GM19025 (cell line): Measurements from ENCODE around the gene TNXB.

Source experiments
- ATAC-seq: cut with Tn5 transposase; IDR thresholded peaks from one replicate; pipeline ENCODE4 v1.9.1; 2021; ENCODE audit warnings: mild to moderate bottlenecking, low read depth, moderate library complexity; ENCODE audit not compliant: unreplicated experiment

The TNXB gene

DNA sequence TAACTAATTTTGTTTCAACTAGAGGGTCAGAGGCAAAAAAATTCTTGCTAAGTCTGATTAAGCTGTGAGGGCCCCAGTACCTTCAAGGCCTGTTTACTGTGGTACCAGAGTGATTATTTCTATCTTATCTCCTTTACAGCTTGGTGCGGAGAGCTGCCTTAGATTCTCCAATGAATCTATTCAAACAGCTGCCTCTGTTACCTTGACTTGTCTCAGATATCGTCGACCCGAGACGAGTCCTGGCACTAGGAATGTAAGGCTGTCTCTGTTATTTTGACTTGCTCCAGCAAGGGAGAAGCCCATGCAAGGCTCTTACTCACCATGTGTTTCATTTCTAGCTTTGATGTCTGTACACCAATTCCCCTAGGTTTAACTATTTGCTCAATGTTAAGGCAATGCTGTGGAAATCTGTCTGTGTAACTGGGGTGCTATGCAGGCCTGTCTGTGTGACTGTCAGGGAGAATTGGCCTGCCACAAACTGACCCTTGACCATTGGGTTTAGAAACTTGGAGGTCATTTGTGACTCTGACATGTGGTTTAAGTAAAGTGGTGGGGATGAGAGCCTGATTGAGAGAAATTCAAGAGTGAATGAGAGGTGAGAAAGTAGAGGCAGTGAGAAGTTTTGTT is 31.4 kb upstream of the TNXB start:
- ATAC-seq, result no peak

DNA sequence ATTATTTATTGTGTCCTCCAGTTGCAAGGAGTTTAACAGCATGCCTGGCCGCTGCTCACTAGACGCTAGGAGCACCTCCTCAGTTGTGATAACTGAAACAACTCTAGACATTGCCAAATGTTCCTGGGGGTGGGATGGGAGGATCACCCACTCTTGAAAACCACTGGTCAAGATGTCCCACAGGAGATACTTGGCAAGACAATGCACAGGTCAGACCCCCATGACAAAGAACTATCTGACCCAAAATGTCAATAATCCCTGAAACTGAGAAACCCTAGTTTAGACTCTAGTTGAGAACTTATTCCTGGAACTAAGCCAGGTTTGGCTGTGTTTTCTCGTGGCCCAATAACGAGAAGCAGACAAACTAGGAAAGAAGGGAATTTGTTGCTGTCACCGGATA is 30.5 kb upstream of the TNXB start:
- no peak for ATAC-seq

DNA sequence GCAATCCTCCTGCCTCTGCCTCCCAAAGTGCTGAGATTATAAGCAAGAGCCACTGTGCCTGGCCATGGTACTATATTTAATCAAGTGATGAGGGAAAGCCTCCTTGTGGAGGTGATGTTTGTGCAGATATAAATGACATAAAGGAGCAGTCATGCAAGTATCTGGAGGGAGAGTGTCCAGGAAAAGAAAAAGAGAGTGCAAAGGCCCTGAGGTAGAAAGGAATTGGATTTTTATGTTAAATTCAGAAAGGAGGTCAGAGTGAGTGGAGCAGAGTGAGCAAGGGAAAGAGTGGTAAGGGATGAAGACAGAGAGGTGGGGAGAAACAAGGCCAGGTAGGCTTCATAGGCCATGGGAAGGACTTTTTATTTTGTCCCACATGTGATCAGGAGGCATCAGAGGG is 28.3 kb upstream of the TNXB start:
- no peak for ATAC-seq

DNA sequence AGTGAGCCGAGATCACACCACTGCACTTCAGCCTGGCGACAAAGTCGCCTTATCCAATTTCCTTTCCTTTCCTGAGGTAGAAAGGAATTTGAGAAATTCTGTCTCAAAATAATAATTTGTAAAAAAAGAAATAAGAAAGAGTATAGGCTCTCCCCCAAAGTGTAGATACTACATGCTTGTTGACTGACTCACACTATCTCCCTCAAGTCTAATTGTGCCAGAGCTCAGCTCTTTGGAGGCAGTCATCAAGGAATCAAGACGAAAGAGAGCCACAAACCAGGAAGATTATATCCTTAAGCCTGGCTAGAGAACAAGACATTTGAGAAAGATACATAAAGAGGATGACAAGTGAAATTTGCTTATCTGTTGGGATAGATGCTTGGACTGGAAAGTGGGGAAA is 24.6 kb upstream of the TNXB start:
- ATAC-seq, result no peak

DNA sequence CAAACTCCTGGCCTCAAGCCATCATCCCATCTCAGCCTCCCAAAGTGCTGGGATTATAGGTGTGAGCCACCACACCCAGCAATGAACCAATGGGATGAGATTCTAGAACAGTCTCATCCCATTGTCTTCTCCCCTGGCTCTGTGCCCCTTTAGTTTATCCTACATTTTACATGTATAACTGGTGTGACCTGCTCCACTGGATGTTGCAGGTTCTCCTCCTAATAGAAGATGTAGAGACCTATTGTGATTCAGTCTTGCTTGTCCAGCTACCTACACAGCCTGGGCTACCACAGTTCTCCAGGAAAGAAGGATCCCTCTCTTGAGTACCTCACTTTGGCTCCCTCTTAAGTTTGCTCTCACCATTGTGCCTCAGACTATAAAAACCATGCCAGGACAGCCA is 23.0 kb upstream of the TNXB start:
- ATAC-seq, result no peak

DNA sequence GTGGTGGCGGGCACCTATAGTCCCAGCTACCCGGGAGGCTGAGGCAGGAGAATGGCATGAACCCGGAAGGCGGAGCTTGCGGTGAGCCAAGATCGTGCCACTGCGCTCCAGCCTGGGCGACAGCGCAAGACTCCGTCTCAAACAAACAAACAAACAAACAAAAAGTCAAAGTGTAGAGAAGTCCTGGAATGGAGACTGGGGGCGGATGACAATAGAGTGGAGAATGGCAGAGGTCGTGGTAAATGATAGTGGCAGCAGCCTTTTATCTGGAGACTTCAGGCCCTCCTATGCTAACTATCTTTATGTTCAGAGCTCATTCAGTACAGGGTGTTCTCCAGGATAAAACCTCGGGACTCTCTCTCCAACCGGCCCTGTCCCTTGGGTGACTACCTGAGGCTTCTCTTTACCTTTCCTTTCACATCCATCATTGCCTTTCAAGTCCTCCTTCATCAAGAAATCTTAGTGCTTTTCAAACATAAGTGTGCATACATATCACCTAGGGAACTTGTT is 22.4 kb upstream of the TNXB start:
- no peak for ATAC-seq

DNA sequence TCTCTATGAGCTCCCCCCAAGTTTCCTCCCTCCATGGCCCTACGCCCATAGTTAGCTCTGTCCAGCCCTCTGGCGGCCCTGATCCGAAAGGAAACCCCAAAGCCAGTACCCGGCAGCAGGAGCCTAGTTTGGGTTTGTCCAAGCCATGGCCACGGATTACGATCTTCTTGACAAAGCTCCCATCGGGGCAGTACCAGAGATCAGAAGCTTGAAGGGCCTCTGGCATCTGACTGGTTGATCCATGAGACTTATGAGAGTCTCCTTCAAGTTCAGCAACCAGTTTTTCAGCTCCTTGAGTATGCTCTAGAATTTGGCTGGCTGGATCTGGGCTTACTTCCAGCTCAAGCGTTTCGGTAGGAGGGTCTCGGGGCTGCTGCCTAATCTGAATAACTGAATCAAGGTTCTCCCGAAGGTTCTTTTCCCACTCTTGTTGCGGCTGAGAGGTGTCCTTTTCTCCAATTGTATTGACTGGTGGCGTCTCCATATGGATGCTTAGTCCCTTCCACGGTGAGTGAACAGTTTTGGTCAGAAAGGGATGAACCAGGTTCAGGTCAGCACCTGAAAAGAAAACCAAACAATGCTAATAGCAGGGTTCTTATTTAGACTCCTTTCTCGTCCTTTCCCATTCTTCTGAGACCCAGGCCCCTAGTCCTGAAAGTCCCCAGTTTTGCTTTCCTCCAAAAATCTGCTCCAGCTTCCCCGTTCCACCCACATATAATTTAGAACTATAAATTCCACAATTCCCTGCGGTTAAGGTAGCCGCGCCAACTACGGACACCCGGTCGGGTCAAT is 20.4 kb upstream of the TNXB start:
- ATAC-seq, result no peak

DNA sequence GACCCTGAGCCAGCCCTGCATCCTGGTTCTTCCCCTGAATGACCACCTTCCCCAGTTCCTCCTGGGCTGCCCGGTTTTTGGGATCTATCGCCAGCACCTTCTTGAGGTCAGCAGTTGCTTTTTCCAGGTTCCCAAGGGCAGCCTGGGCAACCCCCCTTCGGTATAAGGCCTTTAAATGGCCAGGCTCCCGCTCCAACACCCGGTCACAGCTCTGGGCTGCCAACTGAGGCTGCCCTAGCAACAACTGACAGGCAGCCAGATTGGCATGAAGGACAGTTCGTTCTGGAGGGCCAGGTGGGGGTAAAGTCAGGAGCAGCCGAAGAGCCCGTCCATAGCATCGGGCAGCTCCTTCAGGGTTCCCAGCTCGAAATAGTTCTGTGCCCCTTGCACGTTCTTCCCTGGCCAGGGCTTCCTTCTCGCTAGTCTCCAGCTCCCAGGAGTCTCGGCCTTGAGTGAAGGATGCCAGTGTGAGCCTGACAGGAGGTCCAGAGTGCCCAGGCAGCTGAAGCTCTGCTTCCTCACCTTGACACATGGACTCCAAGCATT is 19.7 kb upstream of the TNXB start:
- ATAC-seq, result no peak

DNA sequence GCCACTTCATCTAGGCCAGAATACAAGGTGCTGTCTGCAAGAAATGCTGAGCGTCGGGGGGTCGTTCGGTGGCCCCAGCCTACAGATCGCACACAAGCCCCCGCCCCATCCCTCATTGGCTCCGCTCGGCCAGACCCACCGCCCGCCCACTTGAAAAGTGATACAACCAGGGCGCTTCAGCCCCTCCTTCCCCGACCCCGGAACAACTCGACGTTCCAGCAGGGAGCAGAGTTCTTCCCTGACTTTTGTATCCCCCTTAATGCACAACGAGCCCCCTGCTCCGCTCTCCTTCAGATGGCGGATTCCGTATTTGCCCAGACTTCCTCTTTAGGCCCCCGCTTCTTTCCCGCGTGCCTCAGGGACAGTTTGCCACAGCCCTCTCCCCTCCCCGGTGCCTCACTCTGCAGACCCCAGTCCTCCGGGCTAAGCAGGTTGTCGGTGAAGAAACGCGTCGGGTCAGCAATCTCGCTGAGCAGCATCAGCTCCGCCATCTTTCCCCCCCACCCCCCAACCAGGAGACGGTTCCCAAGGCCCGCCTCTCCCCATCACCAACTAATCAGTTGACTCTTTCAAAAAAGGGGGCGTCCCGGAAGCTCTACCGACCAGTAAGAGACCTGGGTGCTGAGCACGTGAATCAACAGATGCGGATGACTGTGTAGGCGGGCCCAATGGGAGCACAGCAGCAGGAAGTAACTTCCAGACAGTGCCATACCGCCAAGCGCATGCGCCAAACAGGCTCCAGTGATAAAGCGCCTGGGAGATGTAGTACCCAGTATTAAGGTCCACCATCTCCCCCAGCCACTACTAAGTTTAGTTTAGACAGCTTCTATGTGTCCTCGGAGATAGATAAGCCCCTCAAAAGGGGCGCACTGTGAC is 18.8 kb upstream of the TNXB start, which contains the start of gene ATF6B:
Gene ATF6B, minus strand, starts transcription at position 530 of the 876 bp plus-strand sequence. Its CDS starts 39 bp downstream, at position 491.
- ATAC-seq, result peak; percentile 83

DNA sequence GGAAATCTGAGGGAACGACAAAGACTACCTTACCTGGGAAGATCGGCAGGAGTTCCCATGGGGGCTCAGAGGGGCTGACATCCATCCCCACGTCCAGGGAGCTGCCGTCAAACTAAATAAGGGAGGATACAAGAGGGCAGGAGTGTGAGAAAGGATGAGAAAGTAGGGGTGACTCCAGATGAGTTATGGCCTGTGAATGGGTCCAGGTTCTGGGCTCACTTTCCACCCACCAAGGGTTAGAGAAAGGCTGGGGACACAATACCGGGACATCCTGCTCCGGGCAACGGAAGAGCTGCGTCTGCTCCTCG is 18.2 kb upstream of the TNXB start:
- ATAC-seq, result no peak

DNA sequence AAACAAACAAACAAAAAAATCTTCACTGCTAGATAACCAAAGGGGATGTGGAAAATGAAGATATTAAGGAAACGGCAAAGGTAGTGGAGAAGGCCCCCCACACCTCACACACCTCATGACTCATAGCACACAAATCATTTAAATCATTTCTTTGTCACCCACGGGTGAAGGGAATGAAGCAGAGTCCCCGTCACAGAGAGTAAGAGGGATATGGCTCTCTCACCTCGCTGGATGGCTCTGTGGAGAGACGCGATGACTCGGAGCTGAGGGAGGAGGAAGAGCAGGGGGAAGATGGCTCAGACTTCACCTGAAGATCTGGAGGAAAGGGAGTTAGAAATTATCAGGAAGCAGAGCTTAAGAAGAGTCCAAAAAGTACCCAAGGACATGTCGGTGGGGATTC is 17.7 kb upstream of the TNXB start:
- no peak for ATAC-seq

DNA sequence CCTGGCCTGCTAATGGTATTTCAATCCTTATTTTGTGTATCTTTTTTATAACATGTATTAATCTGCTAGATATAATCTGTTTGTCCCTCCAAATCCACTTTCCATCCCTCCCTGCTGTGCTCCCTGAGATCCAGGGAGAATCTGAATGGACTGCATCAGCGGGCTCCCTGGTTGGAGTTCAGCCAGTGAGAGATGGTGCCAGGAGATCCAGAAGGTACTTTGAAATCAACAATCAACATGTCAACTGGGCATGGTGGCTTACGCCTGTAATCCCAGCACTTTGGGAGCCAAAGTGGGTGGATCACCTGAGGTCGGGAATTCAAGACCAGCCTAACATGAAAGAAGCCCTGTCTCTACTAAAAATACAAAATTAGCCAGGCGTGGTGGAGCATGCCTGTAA is 14.5 kb upstream of the TNXB start:
- ATAC-seq, result no peak

DNA sequence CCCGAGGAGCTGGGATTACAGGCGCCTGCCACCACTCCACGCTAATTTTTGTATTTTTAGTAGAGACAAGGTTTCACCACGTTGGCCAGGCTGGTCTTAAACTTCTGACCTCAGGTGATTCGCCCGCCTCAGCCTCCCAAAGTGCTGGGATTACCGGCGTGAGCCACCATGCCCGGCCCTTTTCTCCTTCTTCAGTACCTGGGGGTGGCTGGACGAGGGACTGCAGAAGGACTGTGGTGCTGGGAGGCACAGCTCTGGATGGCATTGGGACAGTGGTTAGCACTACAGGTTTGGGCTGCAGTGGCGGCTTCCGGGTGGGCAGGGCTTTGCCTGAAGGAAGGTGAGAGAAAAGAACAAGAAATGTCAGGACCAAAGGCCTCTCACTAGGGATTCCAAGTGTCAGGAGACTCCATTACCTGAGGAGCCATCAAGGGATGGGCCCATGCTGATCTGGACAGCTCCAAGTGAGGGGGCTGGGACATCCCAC is 11.5 kb upstream of the TNXB start:
- no peak for ATAC-seq

DNA sequence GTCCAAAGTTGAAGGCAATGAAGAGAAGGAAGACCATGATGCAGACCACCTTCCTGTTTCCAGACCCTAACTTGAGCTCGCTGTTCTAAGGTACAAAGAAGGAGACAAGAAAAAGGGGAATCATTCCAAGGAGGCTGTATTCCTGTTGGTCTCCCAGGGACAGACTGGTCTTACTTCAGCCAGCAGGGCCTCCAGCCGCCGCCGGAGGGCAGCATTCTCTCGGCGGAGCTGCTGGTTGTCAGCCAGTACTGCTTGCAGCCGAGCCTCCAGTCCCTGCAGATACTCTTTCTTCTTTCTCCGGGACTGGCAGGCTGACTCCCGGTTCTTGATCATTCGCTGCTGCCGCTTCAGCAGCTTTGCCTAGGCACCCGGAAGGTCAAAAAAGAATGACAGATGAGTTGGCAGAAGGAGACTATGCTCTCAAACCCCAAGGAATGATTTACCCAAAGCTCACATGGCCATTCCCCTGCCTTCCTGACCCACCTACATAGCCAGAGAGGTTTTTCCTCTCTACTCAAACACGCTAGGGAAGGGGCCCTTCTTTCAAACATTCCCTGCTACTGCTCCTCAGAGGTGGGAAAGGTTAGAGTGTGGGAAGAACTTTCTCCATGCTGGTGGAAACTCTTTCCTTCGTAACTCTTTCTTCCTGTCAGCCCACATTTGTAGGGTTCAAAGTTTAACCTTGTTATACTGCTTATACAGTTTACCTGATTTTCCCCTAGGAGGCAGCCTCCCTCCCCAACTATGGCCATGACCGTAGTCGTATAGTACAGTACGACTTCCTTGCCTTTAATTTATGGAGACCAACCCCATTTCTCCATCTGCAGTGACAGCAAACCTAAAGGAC is 9.9 kb upstream of the TNXB start:
- no peak for ATAC-seq

DNA sequence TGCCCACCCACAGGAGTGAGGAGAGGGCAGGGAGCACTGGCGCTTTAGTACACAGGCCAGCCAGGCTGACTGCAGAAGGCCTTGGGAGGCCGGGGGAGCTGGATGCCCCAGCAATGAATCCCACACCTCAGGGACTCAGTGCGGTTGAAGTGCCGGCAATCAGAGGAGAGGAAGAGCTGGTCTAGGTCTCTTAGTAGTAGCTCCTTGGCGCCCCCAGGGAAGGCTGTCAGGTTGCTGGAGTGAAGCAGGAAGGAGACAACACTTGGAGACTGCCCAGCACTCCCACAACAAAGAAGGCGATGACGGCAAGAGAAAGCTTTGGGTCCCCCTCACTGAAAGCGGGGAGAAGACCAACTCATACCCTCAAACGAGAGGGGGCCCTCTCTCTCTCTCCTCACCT is 8.3 kb upstream of the TNXB start:
- no peak for ATAC-seq

DNA sequence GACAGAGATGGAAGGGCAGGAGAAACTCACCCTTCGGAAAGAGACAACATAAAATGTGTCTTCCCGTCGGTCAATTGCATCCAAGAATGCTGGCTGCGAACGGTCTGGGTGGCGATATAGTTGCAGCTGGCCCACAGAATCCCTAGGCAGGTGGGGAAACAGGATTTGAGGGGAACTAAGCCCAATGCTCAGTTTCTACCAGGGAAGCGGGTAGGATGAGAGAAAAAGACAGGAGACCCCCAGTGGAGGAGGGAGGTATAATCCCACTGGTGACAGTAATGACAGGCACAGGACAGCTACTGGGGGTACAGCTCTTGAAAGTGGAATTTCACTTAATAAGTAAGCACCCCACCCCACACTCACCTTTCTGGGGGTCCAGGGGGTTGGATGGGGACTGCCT is 7.5 kb upstream of the TNXB start:
- ATAC-seq, result no peak

DNA sequence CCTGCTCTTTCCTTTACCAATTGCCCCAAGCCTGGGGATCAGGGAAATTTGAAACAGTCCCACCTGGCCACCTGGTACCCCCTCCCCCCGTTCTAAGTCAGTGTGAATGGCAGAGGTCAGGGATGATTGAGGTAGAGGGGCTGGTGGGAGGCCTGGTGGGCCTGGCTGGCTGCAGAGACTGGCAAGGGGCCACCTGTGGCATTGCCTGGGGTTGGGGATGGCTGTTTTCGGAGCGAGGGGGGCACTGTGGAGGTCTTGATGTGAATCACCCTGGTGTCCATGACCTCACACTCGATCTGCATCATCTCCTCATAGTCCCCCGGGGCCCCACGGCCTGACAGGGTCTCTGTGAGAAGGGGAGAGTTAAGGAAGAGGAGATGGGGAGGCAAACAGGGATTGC is 6.5 kb upstream of the TNXB start:
- no peak for ATAC-seq

DNA sequence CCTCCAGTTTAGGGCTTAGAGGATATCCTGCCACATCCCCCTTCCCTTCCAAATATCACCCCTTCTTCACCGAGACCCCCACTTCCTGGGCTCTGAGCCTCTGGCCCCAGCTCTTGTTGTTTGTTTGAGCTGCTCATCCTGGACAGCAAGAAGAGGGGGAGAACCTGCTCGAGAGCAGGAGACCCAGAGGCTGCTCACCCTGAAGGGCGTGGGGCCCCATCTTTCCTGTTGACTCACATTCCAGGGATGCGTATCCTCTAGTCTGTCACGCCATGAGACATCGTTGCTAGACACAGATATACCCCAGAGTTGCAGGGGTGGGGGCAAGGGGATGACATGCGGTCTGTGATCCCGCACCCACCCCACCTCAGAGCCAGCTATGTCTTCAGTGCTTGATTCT is 5.7 kb upstream of the TNXB start:
- no peak for ATAC-seq

DNA sequence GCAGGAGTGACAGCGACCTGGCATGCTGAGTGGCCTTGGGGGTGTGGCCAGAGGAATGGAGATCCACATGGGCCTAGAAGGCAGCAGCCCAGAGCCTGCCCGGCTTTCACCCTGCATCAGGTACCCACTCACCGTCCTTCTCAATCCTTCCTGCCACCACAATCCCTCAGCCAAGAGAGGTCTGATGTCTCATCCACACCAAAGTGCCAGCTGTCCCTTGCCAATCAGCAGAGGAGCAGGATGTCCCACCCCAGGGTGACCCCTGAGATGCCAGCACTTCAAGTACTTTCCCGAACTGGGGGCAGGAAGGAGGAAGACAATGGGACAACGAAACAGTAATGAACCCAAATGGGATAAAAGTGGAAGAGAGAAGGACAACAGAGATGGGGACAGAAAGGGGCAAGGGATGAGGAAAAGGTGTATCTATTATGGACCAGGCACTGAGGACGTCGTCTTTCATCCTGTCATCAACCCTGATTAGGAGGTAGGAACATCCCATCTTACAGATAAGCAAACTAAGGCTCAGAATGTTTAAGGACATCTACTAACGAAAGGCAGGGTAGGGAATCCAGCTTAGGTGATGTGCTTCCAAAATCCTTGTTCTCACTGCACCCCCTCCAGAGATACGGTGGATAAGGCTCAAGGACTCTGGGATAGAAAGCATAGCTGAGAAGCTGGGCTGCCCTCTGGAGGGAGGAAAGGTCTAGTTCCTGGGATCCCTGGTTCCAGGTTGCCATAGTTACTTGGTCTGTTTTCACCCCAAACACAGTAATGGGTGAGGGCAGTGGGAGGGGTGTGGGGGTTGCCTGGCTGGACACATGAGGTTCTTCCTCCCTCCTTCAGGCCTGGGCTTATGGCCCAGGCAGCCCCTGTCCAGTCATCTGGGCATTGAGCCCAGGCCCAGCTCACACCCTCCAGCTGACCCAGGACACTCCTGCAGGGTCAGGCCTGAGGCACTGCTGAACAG is 4.5 kb upstream of the TNXB start:
- ATAC-seq, result no peak
